ENCODE data around the gene NR1D1. TPM values are rescaled to one million over a fixed set of nuclear protein-coding genes. Genes with fewer than 3 reads are reported as not detected.

NR1D1 gene
- total and polyA plus RNA-seq, 2 of the 13 experiments (the other 11 are each of a cell fraction or from before 2014, with no cell fraction given), result 2.1 to 2.7 TPM

- TF ChIP-seq SKI (IDR thresholded peaks at IDR 0.05; ENCODE audit: partially characterized antibody) (no peak), ZBTB8A (CRISPR knock-in tag; IDR thresholded peaks at IDR 0.05; ENCODE audit: borderline replicate concordance, low read depth) (no peak), EHMT2 (IDR thresholded peaks at IDR 0.05; ENCODE audit: borderline replicate concordance, low read depth, low read length) (no peak), ZNF784 (CRISPR knock-in tag; IDR thresholded peaks at IDR 0.05; ENCODE audit: borderline replicate concordance) (no peak; the same call in 1 of the 2 replicates), SOX6 (IDR thresholded peaks at IDR 0.05) (no peak), SOX6 (CRISPR knock-in tag; IDR thresholded peaks at IDR 0.05) (no peak), BCL6 (CRISPR knock-in tag; IDR thresholded peaks at IDR 0.05) (peak; percentile 91), ATF4 (CRISPR knock-in tag; IDR thresholded peaks at IDR 0.05) (peak in 1 of 2 experiments; percentile 30; a peak in 1 of 4 replicates), HNF4G (IDR thresholded peaks at IDR 0.05; ENCODE audit: borderline replicate concordance, low read depth, low read length) (peak; percentile 60; the same call in 1 of the 2 replicates), HNF4G (CRISPR knock-in tag; IDR thresholded peaks at IDR 0.05; ENCODE audit: borderline replicate concordance, low read depth) (peak; percentile 58; the same call in 1 of the 2 replicates), ZSCAN25 (CRISPR knock-in tag; IDR thresholded peaks at IDR 0.05) (0 out of 2 replicates have a peak, but pooled peaks have one; percentile 4), ZFAT (CRISPR knock-in tag; conservative IDR thresholded peaks at IDR 0.05) (no peak), SETDB1 (CRISPR knock-in tag; IDR thresholded peaks at IDR 0.05; ENCODE audit: borderline replicate concordance) (no peak), ATF6 (CRISPR knock-in tag; conservative IDR thresholded peaks at IDR 0.05) (no peak), ETV5 (CRISPR knock-in tag; IDR thresholded peaks at IDR 0.05; ENCODE audit: borderline replicate concordance) (peak; percentile 89), ZNF790 (CRISPR knock-in tag; IDR thresholded peaks at IDR 0.05; ENCODE audit: borderline replicate concordance) (peak; percentile 9; the same call in 1 of the 2 replicates), AKAP8 (CRISPR knock-in tag; IDR thresholded peaks at IDR 0.05) (no peak), TAF1 (CRISPR knock-in tag; IDR thresholded peaks at IDR 0.05) (no peak), ZNF136 (CRISPR knock-in tag; IDR thresholded peaks at IDR 0.05; ENCODE audit: low read depth) (no peak), ZNF431 (CRISPR knock-in tag; IDR thresholded peaks at IDR 0.05; ENCODE audit: borderline replicate concordance, low read depth) (no peak), ZBTB20 (CRISPR knock-in tag; IDR thresholded peaks at IDR 0.05; ENCODE audit: borderline replicate concordance, low read depth) (no peak), ZNF180 (CRISPR knock-in tag; IDR thresholded peaks at IDR 0.05; ENCODE audit: borderline replicate concordance, low read depth) (no peak), ZBTB7A (CRISPR knock-in tag; IDR thresholded peaks at IDR 0.05) (no peak; the same call in 1 of the 2 replicates), ZNF280B (CRISPR knock-in tag; IDR thresholded peaks at IDR 0.05; ENCODE audit: borderline replicate concordance) (no peak)
Measured at GRCh38 chr17:40107522-40108174, 7.3 kb upstream of the NR1D1 start (continued).
